Cardiac fibroblast (primary cell): ENCODE data around the gene CAPN5.
A peak's percentile ranks its signal among the peaks of the same experiment; 100 is the strongest.

ENCODE experiments used
- DNase-seq, 2 donors: peaks; one replicate each; pipeline versions ENCODE4 v3.0.0 to v3.0.0-alpha.2; 2010; ENCODE audit warnings: low read depth in 2 of 2
- H3K4me3 ChIP-seq, 2 donors: replicated peaks in 1 of 2; 1 replicate in 1 of 2; 2 replicates in 1 of 2; pipeline ENCODE4 v1.5.1; 2011; ENCODE audit warnings: low read depth in 2 of 2, low read length in 2 of 2, mild to moderate bottlenecking in 2 of 2, moderate library complexity in 1 of 2
- TF ChIP-seq, protein P1 (sequence below): IDR thresholded peaks from one replicate; pipeline ENCODE4 v1.5.1; 2011; ENCODE audit warnings: low read depth, mild to moderate bottlenecking, low read length, inconsistent platforms

Gene CAPN5

DNA sequence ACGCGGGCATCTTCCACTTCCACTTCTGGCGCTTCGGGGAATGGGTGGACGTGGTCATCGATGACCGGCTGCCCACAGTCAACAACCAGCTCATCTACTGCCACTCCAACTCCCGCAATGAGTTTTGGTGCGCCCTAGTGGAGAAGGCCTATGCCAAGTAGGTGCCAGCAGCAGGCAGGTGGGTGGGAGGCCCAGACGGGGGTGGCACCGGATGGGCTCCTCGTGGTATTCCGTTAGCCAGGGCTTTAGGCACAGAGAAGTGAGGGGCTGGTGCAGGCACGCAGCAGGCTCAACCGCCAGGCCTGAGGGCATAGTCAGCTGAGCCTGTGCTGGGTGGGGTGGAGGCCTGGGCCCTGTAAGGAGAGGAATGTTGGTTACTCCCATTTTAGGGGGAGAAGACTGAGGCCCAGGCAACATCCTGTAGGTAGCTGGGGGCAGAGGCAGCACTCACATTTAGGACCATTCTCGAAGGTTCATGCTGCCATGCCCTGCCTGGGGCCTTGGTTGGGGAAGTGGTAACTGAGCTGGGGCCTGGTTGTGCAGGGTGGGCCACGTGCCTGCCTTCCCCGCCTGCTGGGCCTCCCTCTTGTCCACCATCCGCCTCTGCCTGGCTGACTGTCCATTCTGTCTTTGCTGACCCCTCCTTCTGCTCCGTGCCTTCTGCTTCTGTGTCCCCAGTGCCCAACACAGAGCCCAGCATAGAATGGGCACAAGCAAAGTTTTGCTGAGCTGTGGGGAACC lies 46.0 kb downstream of the CAPN5 start:
- H3K4me3 ChIP-seq, result no peak overlapping the region
- DNase-seq, result no peak
- TF ChIP-seq, protein P1, sequence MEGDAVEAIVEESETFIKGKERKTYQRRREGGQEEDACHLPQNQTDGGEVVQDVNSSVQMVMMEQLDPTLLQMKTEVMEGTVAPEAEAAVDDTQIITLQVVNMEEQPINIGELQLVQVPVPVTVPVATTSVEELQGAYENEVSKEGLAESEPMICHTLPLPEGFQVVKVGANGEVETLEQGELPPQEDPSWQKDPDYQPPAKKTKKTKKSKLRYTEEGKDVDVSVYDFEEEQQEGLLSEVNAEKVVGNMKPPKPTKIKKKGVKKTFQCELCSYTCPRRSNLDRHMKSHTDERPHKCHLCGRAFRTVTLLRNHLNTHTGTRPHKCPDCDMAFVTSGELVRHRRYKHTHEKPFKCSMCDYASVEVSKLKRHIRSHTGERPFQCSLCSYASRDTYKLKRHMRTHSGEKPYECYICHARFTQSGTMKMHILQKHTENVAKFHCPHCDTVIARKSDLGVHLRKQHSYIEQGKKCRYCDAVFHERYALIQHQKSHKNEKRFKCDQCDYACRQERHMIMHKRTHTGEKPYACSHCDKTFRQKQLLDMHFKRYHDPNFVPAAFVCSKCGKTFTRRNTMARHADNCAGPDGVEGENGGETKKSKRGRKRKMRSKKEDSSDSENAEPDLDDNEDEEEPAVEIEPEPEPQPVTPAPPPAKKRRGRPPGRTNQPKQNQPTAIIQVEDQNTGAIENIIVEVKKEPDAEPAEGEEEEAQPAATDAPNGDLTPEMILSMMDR, result no peak

DNA sequence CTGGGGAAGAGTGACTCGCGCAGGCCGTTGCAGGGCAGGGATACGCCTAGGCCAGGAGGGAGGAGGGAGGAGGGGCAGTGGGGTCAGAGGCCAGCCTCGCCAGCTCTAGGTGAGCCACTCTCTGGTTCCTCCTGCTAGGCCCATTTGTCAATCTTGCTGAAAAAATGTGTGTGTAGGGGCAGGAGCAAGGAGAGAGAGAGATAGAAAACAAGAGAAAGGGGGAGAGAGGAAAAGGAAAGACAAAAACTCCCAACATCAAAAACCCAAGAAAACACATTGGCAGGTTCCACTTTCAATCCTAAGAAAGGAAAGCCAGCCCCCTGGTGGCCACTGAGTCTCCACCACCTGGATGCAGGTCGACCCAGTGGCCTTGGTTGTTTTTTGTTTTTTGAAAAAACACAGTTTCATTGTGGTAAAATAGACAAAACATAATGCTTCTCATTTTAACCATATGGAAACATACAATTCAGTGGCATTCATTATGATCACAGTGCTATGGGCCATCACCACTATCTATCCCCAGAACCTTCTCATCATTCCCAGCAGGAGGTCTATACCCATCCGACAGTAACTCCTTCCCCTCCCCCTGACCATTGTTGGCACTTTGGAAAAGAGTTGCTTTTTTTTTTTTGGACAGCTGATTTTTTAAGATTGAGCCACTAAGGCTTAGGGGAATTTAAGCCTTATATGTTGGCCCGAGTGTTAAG lies 46.8 kb downstream of the CAPN5 start:
- DNase-seq, result peak; percentile 46 to 55
- TF ChIP-seq, protein P1, result peak; percentile 64
- no peak overlapping the region for H3K4me3 ChIP-seq

DNA sequence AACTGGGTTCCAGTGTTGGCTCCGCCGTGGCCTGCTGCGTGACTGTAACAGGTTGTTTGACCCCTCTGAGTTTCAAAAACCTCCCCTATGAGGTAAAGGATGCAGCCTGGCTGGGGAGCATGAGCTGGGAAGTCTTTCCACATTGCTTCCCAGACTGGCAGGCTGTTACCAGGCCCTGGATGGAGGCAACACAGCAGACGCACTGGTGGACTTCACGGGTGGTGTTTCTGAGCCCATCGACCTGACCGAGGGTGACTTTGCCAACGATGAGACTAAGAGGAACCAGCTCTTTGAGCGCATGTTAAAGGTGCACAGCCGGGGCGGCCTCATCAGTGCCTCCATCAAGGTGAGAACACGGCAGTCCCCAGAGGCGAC lies 47.3 kb downstream of the CAPN5 start:
- no peak overlapping the region for H3K4me3 ChIP-seq
- DNase-seq, result no peak
- TF ChIP-seq, protein P1, result no peak

DNA sequence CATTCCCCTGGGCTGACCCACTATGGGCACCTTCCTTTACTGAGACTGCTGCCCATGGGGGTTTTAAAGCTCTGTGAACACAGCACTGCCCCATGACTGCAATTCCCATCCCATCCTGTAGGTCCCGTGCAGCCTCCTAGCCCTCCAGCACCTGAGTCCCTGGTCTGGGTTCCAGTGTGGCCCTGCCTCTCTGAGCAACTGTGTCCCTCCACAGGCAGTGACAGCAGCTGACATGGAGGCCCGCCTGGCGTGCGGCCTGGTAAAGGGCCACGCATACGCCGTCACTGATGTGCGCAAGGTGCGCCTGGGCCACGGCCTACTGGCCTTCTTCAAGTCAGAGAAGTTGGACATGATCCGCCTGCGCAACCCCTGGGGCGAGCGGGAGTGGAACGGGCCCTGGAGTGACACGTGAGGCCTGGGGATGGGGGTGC lies 48.4 kb downstream of the CAPN5 start:
- no peak overlapping the region for H3K4me3 ChIP-seq
- DNase-seq, result no peak
- TF ChIP-seq, protein P1, result peak; percentile 32

DNA sequence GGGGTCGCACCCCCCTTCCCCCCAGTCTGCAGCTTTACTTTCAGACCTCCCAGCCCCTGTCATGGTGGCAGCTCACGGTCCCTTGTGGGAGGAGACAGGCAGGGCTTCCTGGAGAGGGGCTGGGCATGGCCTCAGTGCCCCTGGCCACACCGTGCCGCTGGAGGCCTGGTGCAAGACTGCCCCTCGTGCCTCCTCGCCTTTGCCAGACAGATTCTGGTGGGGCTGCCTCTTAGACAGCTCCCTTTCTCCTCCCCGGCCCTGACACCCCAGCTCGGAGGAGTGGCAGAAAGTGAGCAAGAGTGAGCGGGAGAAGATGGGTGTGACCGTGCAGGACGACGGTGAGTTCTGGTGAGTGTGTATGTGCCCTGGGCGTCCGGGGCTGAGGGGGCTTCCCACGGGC lies 49.2 kb downstream of the CAPN5 start:
- TF ChIP-seq, protein P1, result no peak
- DNase-seq, result no peak
- no peak overlapping the region for H3K4me3 ChIP-seq

DNA sequence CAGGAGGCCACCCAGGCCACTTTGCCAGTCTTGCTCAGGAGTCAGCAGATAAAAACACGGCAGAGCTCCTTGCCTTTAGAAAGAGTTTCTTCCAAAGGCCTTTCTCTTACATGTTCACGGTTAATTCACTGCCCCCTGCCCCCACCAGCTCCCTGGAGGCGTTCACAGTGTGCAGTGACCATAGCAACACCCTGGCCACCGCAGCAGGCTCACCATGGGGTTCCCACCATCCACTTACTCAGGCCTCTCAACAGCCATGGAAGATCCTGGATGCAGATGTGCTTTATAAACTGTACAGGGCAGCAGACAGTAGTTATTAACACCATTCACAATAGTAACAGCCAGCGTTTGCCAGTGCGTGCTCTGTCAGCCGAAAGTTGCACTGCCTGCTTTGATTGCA lies 50.7 kb downstream of the CAPN5 start:
- TF ChIP-seq, protein P1, result no peak
- H3K4me3 ChIP-seq, result no peak overlapping the region

More for the DNA sequence above, 50.7 kb downstream of the CAPN5 start:
- DNase-seq, result no peak
